Stimulated activated CD8-positive, alpha-beta memory T cell treated with anti-CD3 and anti-CD28 coated beads, Interleukin-7, amount 100 ng/mL, for 1 hour (primary cell): Measurements from ENCODE around the gene MRPS18A.

ENCODE experiments used
- DNase-seq, 2 donors: peaks; one replicate each; pipeline ENCODE4 v3.0.0-alpha.2; 2020; ENCODE audit warnings: low read depth in 2 of 2

Gene MRPS18A

DNA sequence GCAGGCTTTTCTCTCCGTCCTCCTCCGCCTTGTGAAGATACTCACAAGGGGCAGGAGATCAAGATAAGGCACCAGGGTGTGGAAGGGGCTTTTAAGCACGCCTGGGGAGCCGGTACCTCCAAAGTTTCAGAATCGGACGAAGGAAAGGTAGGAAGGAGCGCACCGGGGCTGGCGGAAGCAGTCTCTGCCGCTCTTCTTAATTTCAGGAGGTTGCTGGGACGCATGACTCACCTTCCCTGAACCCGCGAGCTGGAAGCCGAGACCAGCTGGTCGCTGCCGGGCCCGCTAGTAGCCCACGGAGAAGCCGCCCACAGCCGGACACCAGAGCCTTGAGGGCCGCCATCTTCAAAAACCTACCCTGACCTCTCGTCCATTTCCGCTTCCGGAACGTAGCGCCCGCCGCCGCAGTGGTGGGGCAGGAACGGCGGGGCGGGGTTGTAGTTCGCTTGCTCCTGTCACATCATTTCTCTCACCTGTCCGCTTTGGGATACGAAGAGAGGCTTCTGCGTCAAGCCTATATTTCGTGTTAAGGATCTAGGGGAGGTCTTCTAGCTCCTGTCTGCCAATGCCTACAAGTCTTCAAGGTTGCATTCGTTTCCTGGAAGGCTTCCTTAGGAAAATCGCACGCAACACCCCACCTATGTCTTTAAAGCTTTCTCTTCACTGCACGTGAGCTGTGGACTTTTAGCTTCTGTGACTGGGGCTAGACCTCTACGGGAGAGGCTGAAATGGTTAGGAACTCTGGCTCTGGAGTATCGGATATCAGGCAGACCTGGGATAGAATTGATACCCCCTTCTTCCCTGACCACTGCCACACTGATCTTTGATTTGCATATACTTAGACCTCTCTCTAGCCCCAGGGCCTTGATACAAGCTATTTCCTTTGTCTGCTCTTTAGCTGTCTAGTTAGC, at the start of gene MRPS18A:
TSS of gene MRPS18A (minus strand) at position 355 of the 911 bp plus-strand sequence. CDS start at position 343, 12 bp downstream.
- peak; percentile 50 to 59 for DNase-seq

DNA sequence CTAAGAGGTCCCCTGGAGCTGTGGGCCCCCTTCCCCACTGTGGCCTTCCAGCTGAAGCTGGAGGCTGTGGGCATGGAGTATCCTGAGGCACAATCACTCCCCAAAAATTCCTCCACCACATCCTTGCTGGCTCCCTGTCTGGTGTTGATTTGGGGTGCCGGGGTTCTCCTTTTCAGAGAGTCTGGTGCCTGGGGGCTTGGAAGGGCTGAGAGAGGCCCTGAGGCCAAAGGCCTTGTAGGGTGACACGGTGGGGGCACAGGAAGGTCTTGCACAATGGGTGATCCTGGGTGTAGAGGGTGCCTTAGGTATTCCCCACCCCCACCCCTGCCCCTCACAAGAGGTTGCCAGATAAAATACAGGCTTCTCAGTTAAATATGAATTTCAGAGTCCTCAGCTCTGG, 49.3 kb upstream of the MRPS18A start:
- DNase-seq: no peak

DNA sequence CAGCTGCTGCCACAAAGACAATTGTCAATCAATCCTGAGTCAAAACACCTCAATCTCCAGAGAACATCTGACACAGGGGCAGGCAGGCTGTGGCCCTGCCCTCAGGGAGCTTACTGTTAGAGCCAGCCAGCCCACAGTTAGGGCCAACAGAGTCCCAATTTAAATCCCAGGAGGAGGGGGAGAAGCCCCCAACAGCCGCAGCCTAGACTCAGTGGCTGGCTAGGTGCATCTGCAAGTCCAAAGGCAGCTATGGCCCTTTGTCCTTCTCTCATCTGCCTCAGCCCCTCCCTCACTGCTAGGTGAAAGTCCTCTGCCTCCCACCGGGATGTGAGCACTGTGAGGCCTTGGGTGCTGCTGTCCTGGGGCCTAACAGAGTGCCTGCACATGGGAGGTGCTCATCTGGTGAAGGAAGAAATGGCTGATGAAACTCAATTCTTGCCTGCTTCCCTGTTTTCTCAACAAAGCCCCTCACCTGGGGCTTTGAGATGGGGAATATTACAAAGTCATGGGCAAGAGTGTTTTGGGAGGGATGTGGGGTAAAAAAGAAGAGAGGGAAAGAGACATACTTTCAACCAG, 48.7 kb upstream of the MRPS18A start:
- DNase-seq: no peak

DNA sequence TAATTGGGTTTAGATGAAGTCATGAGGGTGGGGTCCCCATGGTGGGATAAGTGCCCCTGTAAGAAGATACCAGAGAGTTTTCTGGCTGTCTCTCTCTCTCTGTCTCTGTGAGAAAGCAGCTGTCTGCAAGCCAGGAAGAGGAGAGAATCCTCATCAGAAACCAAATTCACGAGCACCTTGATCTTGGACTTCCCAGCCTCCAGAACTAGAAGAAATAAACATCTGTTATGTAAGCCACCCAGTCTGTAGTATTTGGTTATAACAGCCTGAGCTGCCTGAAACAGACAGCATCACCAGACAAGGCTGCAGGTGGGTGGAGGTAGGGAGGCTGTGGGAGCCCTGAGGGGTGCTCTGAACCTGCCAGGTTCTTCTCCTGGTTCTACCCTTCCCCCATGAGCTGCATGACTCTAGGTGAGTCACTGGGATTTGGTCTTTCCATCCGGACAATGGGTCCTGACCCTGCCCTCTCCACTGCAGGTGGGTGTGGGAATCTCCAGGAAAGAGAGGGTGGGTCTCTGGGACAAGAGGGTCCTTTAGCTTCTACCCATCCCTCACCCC, 48.1 kb upstream of the MRPS18A start:
- DNase-seq: no peak

- DNase-seq: no peak
Measured at GRCh38 chr6:43734294-43734665, 46.7 kb upstream of the MRPS18A start.

DNA sequence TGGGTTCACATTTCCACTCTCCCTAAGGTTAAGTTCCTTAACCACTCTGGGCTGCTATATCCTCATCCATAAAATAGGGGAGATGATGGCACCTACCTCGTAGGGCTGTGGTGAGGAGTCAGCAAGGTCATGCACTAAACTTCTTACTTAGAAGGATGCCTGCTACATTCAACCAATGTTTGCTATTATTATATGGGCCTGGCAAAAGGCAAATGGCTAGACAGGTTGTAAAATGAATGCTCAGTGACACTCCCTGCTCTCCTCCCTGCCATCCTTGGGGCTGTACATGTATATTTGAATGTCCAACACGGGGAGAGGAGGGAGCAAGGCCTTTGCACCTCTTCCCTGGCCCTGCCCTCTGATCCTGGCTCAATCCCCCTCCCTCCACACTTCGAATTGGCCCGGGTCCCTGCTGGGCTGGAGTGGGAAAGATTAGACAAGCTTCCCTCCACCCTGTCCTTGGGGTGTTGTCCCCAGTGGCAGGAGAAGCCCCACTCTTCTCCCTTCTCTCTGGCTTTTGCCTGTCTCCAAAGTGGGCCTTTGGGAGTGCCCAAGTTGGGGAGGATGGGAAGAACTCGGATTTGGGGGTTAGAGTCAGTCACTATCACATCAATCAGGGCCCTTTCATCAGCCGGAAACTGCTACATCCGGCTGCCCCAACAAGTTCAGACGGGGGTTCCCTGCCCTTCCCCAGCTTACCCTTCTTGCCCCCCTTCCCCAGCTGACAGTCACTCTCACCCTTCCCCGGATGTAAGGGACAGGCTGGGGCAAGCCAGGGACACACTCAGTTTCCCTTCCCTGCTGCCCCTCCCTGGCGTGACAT, 46.1 kb upstream of the MRPS18A start:
- DNase-seq: no peak

DNA sequence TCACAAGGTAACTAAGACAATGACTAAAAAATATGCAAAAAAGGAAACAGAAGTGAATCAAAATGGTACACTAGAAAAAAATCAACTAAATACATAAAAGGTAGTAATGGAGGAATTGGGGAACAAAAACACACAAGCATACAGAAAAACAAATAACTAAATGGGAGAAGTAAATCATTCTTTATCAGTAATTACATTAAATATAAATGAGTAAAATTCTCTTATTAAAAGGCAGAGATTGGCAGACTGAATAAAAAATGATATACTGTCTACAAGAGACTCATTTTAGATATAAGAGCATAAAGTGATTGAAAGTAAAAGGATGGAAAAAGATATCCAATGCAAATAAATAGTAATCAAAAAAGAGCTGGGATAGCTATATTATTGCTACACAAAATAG, 43.0 kb upstream of the MRPS18A start:
- no peak for DNase-seq

DNA sequence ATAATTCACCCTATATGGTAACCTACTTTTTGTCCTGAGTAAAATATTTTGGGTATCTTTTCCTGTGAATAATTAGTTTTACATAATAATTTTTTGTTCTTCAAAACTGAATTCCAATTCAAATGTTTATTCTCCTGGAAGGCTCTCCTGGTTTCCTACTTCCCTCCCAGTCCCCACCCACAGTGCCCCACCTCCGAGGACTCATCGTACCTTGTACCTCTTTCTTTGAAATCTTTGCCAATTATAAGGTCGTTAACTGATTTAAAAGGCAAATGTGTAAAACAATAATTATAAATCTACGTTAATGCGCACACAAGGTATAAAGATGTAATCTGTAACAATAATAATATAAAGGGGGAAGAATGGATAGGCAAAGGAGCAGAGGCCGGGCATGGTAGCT, 41.9 kb upstream of the MRPS18A start:
- DNase-seq: no peak

GRCh38 chr6:43728586-43728985, 41.0 kb upstream of the MRPS18A start:
- DNase-seq: no peak

- DNase-seq: no peak
Measured at GRCh38 chr6:43727634-43728033, 40.0 kb upstream of the MRPS18A start.

- no peak for DNase-seq
Measured at GRCh38 chr6:43725643-43726580, 38.3 kb upstream of the MRPS18A start.

DNA sequence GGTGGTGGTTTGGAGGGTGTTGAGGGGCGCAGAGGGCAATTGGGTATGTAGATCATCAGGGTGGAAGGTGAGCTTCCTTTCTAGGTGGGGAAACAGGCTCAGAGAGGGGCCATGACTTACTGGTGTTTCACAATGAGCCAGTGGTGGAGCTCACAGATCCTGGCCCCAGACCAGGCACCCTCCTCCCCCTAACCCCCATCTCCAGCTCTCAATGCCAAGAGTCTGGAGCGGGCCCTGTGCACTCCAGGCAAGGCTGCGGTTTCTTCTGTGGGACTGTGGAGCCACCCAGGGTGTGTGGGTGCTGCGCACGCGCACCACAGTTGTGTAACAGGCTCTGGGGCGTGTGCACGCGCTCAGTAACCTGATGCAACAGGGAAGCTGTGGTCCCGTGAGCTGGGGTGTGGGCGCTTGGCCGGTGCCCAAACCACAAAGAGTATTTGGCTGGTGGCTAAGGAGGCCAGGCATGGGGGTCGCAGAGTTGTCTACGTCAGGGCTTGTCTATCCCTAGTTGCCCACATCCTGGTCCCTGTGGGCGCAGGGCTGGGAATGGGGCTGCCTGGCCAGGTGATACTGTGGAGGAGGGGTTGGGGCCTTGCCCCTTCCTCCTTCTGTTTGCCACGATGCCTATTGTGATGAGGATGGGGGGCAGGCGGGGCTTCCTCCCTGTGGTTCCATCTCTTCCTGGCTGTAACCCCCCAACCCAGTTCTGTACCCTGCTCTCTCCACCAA, 37.5 kb upstream of the MRPS18A start:
- DNase-seq: peak; percentile 11 to 14

DNA sequence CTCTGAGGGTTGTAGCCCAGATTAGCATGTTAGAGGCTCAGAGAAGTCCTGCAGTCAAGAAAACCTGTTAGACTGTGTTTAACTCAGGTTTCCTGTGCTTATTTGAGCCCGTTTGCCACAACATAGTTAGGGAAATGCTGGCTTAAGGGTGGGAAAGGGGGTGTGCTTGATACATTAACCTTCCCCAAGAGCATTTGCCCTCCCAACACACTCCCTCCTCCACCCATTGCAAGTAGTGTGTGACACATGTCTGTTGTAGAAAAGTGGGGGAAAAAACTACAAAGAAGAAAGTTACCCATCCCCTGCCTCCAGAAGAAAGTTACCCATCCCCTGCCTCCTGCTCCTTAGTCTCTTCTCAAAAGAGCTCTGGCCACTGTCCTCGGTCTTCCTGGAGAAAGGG, 36.8 kb upstream of the MRPS18A start:
- DNase-seq: no peak

GRCh38 chr6:43723737-43724295, 36.2 kb upstream of the MRPS18A start:
- peak; percentile 5 to 33 for DNase-seq

GRCh38 chr6:43722920-43723545, 35.4 kb upstream of the MRPS18A start:
- DNase-seq: no peak

DNA sequence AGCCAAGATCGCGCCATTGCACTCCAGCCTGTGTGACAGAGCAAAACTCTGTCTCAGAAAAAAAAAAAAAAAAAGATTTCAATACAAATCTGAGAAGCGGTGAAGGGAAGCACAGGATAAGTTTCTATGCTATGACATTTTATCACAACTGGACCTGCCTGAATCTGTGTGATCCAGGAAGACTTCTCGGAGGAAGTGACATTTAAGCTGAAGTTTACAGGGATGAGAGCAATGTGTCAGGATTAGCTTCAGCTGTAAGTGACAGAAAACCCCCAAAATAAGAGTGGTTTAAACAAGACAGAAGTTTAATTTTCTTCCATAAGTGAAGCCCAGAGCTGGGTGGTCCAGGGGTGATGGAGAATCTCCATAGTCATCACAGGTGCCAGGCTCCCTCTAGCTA, 33.4 kb upstream of the MRPS18A start:
- DNase-seq: no peak

DNA sequence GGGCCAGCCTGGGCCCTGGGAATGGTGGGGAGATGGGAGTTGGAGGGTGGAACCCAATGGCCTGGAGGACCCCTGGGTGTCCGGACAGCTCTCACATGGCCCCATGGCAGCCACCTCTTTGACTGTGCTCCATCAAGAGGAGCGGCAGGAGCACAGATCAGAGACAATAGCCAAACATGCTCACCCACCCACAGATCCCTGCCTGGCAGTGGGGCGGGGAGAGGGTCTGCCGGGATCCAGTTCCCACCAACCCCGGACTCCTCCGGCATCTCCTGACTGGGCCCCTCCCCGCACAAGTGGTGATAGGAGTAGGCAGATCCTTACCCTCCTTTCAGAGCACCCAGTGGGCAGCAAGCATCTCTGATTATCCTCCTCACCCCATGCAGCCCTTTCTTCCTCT, 31.9 kb upstream of the MRPS18A start:
- DNase-seq: no peak

- no peak for DNase-seq
Measured at GRCh38 chr6:43718387-43719105, 31.0 kb upstream of the MRPS18A start.

- no peak for DNase-seq
Measured at GRCh38 chr6:43717822-43718221, 30.2 kb upstream of the MRPS18A start.
